Ramos (cell line): ENCODE measurements around the gene MGAT1.

Experiments used
- in situ Hi-C: fragments of 300-500 bp; cut with MboI; formaldehyde crosslinking; loops from one replicate; pipeline ENCODE4 v1.14.3; 2022; ENCODE audit warnings: low sequenced_read_pairs; ENCODE audit not compliant: unreplicated experiment

MGAT1 gene

GRCh38 chr5:180824630-180825476, 22.2 kb upstream of the MGAT1 start:
- in situ Hi-C loops = no loop called here

GRCh38 chr5:180823940-180824629, 21.5 kb upstream of the MGAT1 start:
- in situ Hi-C loops = no loop called here

- in situ Hi-C loops = no loop called here
Observed at GRCh38 chr5:180823346-180823745, 20.7 kb upstream of the MGAT1 start.

- in situ Hi-C loops = no loop called here
Observed at GRCh38 chr5:180821538-180821937, 18.9 kb upstream of the MGAT1 start.

GRCh38 chr5:180820788-180821321, 18.2 kb upstream of the MGAT1 start:
- in situ Hi-C loops = no loop called here

GRCh38 chr5:180818677-180819341, 16.2 kb upstream of the MGAT1 start:
- in situ Hi-C loops = no loop called here

GRCh38 chr5:180817893-180818674, 15.5 kb upstream of the MGAT1 start:
- in situ Hi-C loops = no loop called here

- in situ Hi-C loops = no loop called here
Observed at GRCh38 chr5:180816608-180817534, 14.3 kb upstream of the MGAT1 start.

- in situ Hi-C loops = no loop called here
Observed at GRCh38 chr5:180815293-180815917, 12.8 kb upstream of the MGAT1 start.

GRCh38 chr5:180813420-180813819, 10.8 kb upstream of the MGAT1 start:
- in situ Hi-C loops = no loop called here

- in situ Hi-C loops = no loop called here
Observed at GRCh38 chr5:180811623-180812124, 9.1 kb upstream of the MGAT1 start.

- in situ Hi-C loops = no loop called here
Observed at GRCh38 chr5:180810959-180811622, 8.5 kb upstream of the MGAT1 start.

GRCh38 chr5:180810210-180810958, 7.8 kb upstream of the MGAT1 start:
- in situ Hi-C loops = no loop called here

GRCh38 chr5:180809403-180810209, 7.0 kb upstream of the MGAT1 start:
- in situ Hi-C loops = loop anchor here (10.0 kb wide), 1 partner anchor 375 kb away; no protein-coding TSS in a partner anchor

- in situ Hi-C loops = loop anchor here (10.0 kb wide), 1 partner anchor 376 kb away; no protein-coding TSS in a partner anchor
Observed at GRCh38 chr5:180808461-180809000, 5.9 kb upstream of the MGAT1 start.
